ENCODE measurements around the gene KIF26B. TPM values are rescaled to one million over a fixed set of nuclear protein-coding genes. Genes with fewer than 3 reads are reported as not detected.

KIF26B gene
- total and polyA plus RNA-seq, 10 of the 15 experiments (the other 5 are each of a cell fraction or from before 2014, with no cell fraction given), result 0.35 to 11.6 (median 2.2) TPM

GRCh38 chr1:245544236-245544635 lies 389.5 kb downstream of the KIF26B start:
- SMC1A ChIA-PET (ENCODE audit: uncharacterized antibody, unreplicated experiment), result no interaction called here
- Histone ChIP-seq H3K4me2 (ENCODE audit: control insufficient read depth, insufficient read depth) (no peak overlapping the region), H3K27ac (ENCODE audit: control insufficient read depth, insufficient read depth) (no peak overlapping the region), H3K9me3 (replicated peaks; ENCODE audit: control insufficient read depth, insufficient read depth, low read length) (no peaks in the 10 kb centered on the region), H3K9ac (ENCODE audit: control insufficient read depth, insufficient read depth, low read length) (no peak overlapping the region), H3K79me2 (ENCODE audit: control insufficient read depth, insufficient read depth, low read length) (no peaks in the 10 kb centered on the region), H3K4me1 (ENCODE audit: control insufficient read depth, insufficient read depth, low read length) (no peaks in the 10 kb centered on the region), H3K36me3 (ENCODE audit: control insufficient read depth in 2 of 2, insufficient read depth in 2 of 2, low read length in 1 of 2) (no peaks in the 10 kb centered on the region), H2AFZ (ENCODE audit: control insufficient read depth, low read depth, low read length) (no peak overlapping the region), H4K20me1 (ENCODE audit: control insufficient read depth, insufficient read depth) (no peaks in the 10 kb centered on the region), H3K27me3 (replicated peaks in 1 of 2; ENCODE audit: control insufficient read depth in 2 of 2, insufficient read depth in 2 of 2, low read length in 1 of 2) (no peaks in the 10 kb centered on the region), H3K4me3 (no peak overlapping the region)
- BruUV-seq (replicated peaks), result no TSS peak
- POLR2A ChIA-PET, result no interaction called here
- ATAC-seq (no peak), DNase-seq (ENCODE audit: low read depth, low spot score) (no peak), FAIRE-seq (no peak)
- in situ Hi-C loops (cut with MboI) (no loop called here), intact Hi-C loops (cut with micrococcal nuclease; ENCODE audit: unreplicated experiment) (no loop called here)
- TF ChIP-seq LARP7 (IDR thresholded peaks at IDR 0.05) (no peak), CREB1 (IDR thresholded peaks at IDR 0.05; ENCODE audit: low read depth) (no peak), IKZF1 (conservative IDR thresholded peaks at IDR 0.05) (no peak), CREM (IDR thresholded peaks at IDR 0.05; ENCODE audit: low read depth) (no peak), PAX5 (IDR thresholded peaks at IDR 0.05; ENCODE audit: borderline replicate concordance, low read depth, low read length) (no peak), ZBED1 (IDR thresholded peaks at IDR 0.05; ENCODE audit: borderline replicate concordance) (no peak), ZZZ3 (IDR thresholded peaks at IDR 0.05; ENCODE audit: control insufficient read depth, insufficient read length, low read depth) (no peak), EGR1 (IDR thresholded peaks at IDR 0.05; ENCODE audit: borderline replicate concordance in 1 of 2, low read depth in 2 of 2, low read length in 2 of 2) (no peak), EP300 (IDR thresholded peaks at IDR 0.05; ENCODE audit: borderline replicate concordance in 1 of 2, control insufficient read depth in 1 of 2, low read depth in 2 of 2, low read length in 2 of 2) (no peak), NKRF (conservative IDR thresholded peaks at IDR 0.05) (no peak), RAD21 (IDR thresholded peaks at IDR 0.05; ENCODE audit: insufficient read depth, low read depth, low read length) (no peak), JUNB (IDR thresholded peaks at IDR 0.05) (no peak), NR2C1 (IDR thresholded peaks at IDR 0.05) (no peak), ATF7 (IDR thresholded peaks at IDR 0.05; ENCODE audit: low read depth) (no peak), ETV6 (conservative IDR thresholded peaks at IDR 0.05 in 1 of 2, IDR thresholded peaks at IDR 0.05 in 1 of 2; ENCODE audit: borderline replicate concordance in 1 of 2, low read depth in 1 of 2) (no peak), POLR2AphosphoS2 (IDR thresholded peaks at IDR 0.05; ENCODE audit: low read depth, low read length) (no peak)
- TF ChIP-seq, protein P1, sequence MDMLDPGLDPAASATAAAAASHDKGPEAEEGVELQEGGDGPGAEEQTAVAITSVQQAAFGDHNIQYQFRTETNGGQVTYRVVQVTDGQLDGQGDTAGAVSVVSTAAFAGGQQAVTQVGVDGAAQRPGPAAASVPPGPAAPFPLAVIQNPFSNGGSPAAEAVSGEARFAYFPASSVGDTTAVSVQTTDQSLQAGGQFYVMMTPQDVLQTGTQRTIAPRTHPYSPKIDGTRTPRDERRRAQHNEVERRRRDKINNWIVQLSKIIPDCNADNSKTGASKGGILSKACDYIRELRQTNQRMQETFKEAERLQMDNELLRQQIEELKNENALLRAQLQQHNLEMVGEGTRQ (IDR thresholded peaks at IDR 0.05; ENCODE audit: borderline replicate concordance, low read depth, low read length), result no peak
- TF ChIP-seq, protein P2, sequence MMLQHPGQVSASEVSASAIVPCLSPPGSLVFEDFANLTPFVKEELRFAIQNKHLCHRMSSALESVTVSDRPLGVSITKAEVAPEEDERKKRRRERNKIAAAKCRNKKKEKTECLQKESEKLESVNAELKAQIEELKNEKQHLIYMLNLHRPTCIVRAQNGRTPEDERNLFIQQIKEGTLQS (IDR thresholded peaks at IDR 0.05; ENCODE audit: borderline replicate concordance, extremely low read depth, low read depth, low read length), result no peak
- 86% methylated on average over 5 of the region's 5 CpGs for WGBS (ENCODE audit: insufficient coverage, insufficient replicate concordance, low lambda C conversion rate, missing lambda C conversion rate)
- RAD21 ChIA-PET (ENCODE audit: unreplicated experiment), result no interaction called here
- CTCF ChIA-PET, result no interaction called here
